Middle frontal gyrus (tissue), 1 donor: ENCODE measurements around the gene LHX2.
A peak's percentile ranks its signal among the peaks of the same experiment; 100 is the strongest.
"Not testable (repeated sequence)": the region's sequence is repeated elsewhere in the genome, so short reads cannot be mapped to it uniquely, and the experiment has no call there.

Source experiments
- DNase-seq: peaks from one replicate; pipeline ENCODE4 v3.0.0-alpha.2; 2015; ENCODE audit warnings: low spot score; ENCODE audit errors: extremely low spot score

The LHX2 gene

GRCh38 chr9:124011460-124012301 is at the start of gene LHX2:
Gene LHX2, plus strand, starts transcription at chr9:124011768. Its CDS starts 581 bp downstream, at chr9:124012349.
- DNase-seq: peak; percentile 76

- DNase-seq: no peak
Observed at GRCh38 chr9:123964761-123965160, 46.8 kb upstream of the LHX2 start.

DNA sequence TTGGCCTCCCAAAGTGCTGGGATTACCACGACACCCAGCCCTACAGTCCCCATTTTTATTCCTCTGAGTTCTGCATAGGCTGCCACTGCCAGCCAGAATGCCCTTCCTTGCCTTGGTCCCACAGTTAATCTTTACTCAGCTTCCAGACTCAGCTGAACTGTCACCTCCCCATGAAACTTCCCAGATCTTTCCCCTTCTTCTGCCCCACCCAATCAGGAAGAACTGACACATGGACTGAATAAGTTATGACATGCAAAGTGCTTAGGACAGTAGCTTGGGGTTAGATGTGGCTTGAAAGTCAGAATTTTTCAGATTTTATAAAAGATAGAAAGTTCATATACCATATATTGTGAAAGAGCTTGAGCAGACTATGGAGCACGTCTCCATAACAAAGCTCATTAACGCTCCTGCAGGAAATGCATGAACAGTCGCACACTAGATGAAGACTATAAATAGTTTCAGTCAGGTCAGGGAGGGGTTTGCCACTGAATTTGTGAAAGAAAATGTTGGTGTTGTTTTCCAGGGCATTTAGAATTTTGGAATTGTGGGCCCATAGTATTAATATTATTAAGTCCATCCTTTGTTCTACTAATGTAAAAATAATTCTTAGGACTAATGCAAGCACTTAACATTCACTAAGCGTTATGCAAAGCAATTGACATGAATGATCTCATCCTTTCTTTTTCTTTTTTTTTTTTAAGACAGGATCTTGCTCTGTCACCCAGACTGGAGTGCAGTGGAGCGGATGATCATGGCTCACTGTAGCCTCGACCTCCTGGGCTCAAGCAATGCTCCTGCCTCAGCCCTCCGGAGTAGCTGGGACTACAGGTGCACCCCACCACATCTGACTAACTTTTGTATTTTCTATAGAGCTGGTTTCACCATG is 45.5 kb upstream of the LHX2 start:
- no peak for DNase-seq

DNA sequence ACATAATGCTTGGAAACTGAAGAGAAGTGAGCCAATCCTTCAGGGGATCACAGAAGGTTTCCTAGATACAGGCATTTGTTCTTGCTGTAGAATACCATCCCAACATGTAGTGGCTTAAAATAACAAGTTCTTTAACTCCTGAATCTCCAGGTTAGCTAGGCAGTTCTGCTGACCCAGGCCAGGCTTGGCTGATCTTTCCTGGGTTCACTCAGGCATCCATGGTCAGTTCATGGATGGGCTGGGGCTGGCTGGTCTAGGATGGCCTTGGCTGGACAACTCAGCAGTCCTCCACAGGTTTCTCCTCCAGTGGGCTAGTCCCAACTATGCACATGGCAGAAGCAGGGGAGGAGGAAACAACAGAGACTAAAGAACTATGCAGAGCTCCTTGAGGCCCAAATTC is 44.2 kb upstream of the LHX2 start:
- DNase-seq: no peak

GRCh38 chr9:123972618-123973017 is 39.0 kb upstream of the LHX2 start:
- no peak for DNase-seq

DNA sequence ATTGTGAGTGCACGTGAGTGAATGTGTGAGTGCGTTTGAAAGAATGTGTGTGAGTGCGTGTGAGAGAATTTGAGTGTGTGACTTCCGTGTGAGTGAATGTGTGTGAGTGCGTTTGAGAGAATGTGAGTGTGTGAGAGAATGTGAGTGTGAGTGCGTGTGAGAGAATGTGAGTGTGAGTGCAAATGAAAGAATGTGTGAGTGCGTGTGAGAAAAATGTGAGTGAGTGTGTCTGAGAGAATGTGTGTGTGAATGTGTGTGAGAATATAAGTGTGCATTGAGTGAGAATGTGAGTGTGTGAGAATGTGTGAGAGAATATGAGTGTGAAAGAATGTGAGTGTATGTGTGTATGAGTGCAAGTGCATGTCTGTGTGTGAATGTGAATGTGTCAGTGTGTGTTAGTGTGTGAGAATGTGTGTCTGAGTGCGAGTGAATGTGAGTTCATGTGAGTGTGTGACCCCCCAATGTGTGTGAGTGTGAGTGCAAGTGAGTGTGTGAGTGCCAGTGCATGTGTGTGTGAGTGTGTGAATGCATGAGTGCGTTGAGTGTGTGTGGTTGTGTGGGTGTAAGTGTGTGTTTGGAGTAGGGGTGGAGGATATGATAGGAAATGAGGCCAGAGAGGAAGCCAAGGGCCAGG is 37.9 kb upstream of the LHX2 start:
- DNase-seq: no peak

DNA sequence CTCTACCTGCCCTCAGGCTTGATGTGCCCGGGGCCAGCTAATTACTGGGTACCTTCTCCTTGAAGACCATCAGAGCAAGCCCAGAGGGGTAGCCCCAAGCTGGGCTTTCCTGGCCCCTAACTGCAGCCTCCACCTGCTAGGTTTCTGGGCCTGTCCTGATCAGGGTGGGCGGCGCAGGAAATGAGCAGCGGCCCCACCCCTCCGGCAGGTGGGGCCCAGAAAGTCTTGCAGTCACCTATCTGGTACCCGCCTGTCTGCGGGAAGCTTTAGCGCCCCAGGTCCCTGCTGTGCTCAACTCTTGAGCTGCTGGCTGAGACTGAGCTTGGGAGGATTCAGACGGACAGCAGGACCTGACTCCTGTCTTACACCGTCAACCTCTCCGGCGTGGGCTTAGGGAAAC is 37.1 kb upstream of the LHX2 start:
- DNase-seq: no peak

DNA sequence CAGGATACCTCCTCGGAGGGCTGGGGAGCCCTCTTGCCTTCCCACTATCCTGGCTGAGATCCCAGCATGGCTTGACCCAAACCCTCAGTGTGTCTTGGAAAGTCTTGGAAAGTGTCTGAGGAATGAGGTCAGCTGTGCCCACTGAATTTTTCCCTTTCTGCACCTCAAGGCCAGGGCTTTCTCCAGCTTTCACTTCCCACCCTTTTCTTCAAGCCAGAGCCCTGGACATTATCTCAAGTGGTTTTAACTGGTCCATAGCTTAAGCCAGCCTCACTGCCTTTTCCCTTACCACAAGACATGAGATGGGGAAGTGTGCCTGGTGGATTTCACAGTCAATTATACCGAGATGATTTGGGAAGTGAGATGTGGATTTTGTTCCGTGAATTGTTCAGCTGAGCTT is 35.7 kb upstream of the LHX2 start:
- no peak for DNase-seq

DNA sequence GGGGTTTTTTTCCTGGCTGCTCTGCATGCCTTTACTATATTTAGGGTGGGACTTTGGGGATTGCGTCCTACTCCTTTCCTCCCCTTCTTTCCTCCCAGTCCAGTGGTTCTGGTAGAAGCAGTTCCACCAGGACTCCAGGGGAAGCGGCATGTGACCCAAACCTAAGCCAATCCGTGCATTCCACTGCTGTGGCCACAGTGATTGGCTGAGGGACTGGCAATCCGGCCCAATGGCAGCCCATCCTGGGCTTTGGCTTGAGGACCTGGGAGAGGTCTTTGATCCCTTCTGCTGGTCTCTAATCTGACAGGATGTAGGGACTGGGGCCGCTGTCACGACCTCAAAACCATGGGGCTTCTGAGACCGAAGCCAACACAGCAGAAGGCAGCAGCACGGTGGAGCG is 35.0 kb upstream of the LHX2 start:
- not testable (repeated sequence) for DNase-seq

DNA sequence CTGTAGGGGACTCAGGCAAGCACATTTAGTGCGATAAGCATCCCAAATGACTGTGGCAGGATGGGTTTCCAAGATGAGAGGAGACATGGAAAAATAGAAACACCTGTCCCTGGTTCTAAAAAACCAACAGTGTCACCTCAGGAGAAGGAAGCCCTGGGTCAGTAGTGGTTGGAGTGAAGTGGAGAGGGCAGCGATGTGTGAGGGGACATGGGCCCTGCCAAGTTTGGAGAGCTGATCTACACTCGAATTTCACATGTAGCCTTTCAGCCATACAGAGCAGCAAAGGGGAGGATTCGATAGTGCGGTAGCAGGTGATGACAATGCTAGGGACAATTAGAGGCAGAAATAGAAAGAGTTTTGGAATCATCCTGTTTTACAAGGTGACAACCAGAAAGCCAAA is 32.6 kb upstream of the LHX2 start:
- no peak for DNase-seq

GRCh38 chr9:123982535-123982934 is 29.0 kb upstream of the LHX2 start:
- DNase-seq: no peak

DNA sequence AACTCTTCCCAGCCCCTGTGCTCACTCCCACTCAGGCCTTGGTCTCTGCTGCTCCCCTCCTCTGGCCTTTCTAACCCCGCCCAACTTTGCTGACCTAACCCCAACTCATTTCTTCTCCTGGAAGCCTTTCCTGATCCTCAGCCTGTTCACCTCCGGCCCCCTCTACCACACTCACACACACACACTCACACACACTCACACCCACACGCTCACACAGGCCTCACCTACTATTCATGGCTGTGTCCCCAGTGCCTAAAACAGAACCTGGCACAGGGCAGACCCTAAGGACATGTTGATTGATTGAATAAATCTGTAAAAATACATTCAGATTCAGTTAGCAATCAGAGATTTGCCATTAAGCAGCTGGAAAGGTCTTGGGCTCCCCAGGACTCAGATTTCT is 28.5 kb upstream of the LHX2 start:
- no peak for DNase-seq

GRCh38 chr9:123984802-123985201 is 26.8 kb upstream of the LHX2 start:
- DNase-seq: no peak

- DNase-seq: no peak
Observed at GRCh38 chr9:123985869-123986268, 25.7 kb upstream of the LHX2 start.

DNA sequence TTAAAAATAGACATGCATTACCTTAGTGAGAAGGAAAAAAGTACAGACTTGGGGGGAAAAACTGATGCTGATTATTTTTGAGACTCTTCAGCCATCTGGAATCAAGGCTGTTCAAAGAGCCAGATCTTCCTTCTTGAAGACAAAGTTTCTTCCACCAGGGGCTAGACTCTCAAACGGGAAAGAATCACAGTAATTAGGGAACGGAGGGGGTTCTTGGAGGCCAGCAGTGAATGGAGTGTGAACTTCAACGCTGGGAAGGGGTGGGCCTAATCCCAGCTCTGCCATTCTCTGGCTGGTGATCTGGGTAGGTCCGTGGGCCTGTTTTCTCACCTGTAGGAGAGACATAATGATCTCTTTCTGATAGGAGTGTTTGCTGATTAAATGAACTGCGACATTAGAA is 21.1 kb upstream of the LHX2 start:
- DNase-seq: no peak

- not testable (repeated sequence) for DNase-seq
Observed at GRCh38 chr9:123992679-123993078, 18.9 kb upstream of the LHX2 start.

GRCh38 chr9:123996731-123997421 is 14.7 kb upstream of the LHX2 start:
- DNase-seq: no peak

DNA sequence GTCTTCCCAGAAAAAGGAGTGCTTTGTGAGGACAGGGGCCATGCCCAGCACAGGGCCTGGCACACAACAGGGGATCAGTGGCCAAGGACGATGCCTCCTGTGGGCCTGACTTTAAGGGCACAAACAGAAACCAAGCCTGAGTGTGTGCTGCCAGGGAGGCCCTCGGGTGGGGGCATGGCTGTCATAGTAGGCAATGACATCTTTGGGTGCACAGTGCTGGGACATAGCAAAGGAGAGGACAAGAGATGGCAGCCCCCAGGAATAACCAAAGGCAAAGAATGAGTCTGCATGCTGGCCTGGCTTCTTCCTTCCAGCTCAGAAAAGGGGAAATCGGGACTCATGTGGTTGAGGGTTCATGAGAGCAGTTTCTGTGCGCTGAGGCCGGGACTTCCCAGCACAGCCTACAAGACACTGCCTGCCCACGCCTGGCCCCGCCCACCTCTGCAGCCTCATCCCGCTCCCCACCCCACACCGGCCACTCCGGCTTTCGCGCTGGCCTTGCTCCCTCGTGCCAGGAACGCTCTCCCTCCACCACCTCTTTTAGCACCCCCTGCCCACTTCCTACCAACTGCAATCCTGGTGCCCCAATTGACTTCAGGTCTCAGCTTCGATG is 13.8 kb upstream of the LHX2 start:
- DNase-seq: no peak

DNA sequence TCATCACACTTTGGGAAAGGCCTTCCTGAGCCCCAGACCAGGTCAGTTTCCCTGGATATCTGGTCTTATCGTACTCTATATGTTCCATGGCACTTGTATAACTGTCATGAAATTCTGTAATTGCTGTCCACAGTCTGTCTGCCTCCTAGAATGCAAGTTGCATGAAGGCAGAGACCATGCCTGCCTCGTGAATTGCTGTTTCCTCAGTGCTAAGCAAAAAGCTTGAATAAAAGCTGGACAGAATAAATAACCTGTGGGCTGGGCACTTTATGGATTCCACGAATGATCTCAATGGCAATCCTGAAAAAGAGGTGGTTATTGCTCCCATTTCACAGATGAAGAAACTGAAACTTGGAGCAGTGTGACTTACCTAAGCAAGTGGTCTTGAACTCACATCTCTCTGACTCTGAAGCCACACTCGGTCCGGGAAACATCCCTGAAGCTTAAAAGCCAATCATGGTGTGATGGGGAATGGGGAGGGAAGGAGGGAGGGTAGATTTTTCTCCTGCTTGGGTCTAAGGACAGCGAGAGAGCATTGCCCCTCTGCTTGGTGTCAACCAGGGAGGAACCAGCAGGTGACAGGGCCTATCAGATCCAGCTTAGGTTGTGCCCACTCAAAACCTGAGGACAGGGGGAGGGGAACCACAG is 13.2 kb upstream of the LHX2 start:
- DNase-seq: no peak

DNA sequence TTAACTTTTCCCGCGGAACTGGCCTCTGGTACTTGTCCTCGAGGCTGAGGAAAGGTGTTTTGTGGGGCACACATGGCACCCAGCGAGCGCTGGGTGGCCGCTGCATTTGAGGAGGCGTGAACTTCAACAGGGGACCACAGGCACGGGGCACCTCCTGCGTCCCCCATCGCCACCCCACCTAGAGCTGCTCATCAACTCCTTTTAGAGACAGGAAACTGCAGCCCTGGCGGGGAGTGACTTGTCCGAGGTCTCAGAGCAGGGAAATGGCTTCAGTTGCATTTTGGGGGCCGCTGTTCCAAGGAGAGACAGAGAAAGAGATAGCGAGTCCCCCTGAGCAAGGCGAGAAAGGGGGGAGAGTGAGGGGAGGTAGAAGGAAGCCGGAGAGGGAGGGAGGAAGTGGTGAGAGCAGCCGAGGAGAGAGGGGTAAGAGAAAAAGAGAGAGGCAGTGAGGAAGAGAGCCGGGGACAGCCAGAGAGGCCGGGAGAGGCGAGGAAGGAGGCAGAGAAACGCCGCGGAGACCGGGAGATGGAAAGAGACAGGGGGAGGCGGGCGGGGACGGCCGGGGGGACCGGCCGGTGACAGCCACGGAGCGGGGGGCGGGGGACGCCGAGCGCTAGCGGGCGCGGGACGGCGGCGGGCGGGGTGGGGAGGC is 12.5 kb upstream of the LHX2 start:
- no peak for DNase-seq
